Prostate gland (tissue), 2 donors: ENCODE measurements around the gene ZBTB5. TPM values are rescaled to one million over a fixed set of nuclear protein-coding genes. Genes with fewer than 3 reads are reported as not detected.

Experiments used
- DNase-seq: peaks from one replicate; pipeline ENCODE4 v3.0.0-alpha.2; 2019; ENCODE audit warnings: low spot score
- H3K27ac ChIP-seq, 2 donors: fragments of 200-600 bp; sonication (generic); 2 replicates each; pipeline ENCODE4 v1.5.1; 2017 to 2019
- H3K27me3 ChIP-seq: fragments of 200-600 bp; sonication (generic); replicated peaks from 2 replicates; pipeline ENCODE4 v1.5.1; 2019; ENCODE audit not compliant: insufficient read depth
- H3K36me3 ChIP-seq, 2 donors: fragments of 200-600 bp; sonication (generic); 1 replicate in 1 of 2; 2 replicates in 1 of 2; pipeline versions ENCODE4 v1.5.1 to v1.8.1; 2017 to 2019
- H3K4me1 ChIP-seq: fragments of 200-600 bp; sonication (generic); replicated peaks from 2 replicates; pipeline ENCODE4 v1.5.1; 2019
- H3K4me3 ChIP-seq, 2 donors: fragments of 200-600 bp; sonication (generic); 2 replicates each; pipeline ENCODE4 v1.5.1; 2017 to 2019
- H3K9me3 ChIP-seq: fragments of 200-600 bp; sonication (generic); 2 replicates; pipeline ENCODE4 v1.5.1; 2017
- POLR2A ChIP-seq: fragments of 450-650 bp; IDR thresholded peaks from one replicate; pipeline ENCODE4 v1.6.1; 2016; ENCODE audit warnings: antibody characterized with exemption, mild to moderate bottlenecking
- POLR2AphosphoS5 ChIP-seq: sonication (generic); formaldehyde crosslinking; IDR thresholded peaks from one replicate; pipeline ENCODE4 v1.6.1; 2017; ENCODE audit warnings: antibody characterized with exemption
- WGBS: methylation state at CpG from one replicate; pipeline ENCODE4 v1.1.5; 2018; 5-methylcytosine and 5-hydroxymethylcytosine counted together
- intact Hi-C: fragments of 100-400 bp; cut with DNase I; formaldehyde crosslinking; loops from one replicate; pipeline ENCODE4 v1.14.2; 2022
- total RNA-seq, 2 donors: library from RNA; depleted of rRNA; stranded (reverse); fragments of >200 nt; gene quantifications; one replicate each; pipeline ENCODE4 v1.1.0, GENCODE V29; 2016
- TF ChIP-seq, protein P1 (sequence below), 4 experiments: fragments of 200-600 bp in 2 of 4; fragments of 450-650 bp in 2 of 4; sonication (generic) in 2 of 4; IDR thresholded peaks; 1 replicate in 3 of 4; 2 replicates in 1 of 4; pipeline ENCODE4 v1.5.1; 2016 to 2019; ENCODE audit warnings: antibody characterized with exemption in 4 of 4, mild to moderate bottlenecking in 2 of 4, moderate library complexity in 2 of 4

ZBTB5 gene
- total RNA-seq, 2 donors from 2014 or later: 17.8 to 26.6 TPM

DNA sequence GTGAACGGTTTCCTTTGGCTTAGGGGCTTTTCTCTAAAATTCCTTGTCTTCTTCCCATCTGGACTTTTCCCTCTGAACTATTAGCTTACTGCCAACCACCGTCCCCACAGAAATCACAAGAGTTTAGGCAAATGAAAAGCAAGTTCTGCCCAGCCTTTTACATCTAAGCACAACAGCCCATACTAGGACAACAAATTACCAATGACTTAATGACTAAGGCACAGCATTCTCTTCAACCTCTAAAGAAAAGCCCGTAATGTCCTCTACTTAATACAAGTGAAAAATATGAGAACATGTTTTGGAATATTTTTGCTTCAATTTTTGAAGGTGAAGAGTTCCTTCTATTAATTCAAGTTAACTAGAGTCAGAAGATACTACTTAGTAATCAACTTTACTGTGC, 1.2 kb downstream of the ZBTB5 start:
- intact Hi-C loops: loop anchor here (10.0 kb wide), 2 partner anchors 49 to 339 kb away; partner anchors contain the start of gene ZCCHC7
- Histone ChIP-seq H3K4me3 (peak overlapping the region; percentile 74 to 80), H3K9me3 (no peaks in the 10 kb centered on the region), H3K36me3 (no peaks in the 10 kb centered on the region), H3K27me3 (no peaks in the 10 kb centered on the region), H3K4me1 (no peaks in the 10 kb centered on the region), H3K27ac (peak overlapping the region; percentile 97 to 99)
- TF ChIP-seq POLR2A: no peak
- TF ChIP-seq, protein P1, sequence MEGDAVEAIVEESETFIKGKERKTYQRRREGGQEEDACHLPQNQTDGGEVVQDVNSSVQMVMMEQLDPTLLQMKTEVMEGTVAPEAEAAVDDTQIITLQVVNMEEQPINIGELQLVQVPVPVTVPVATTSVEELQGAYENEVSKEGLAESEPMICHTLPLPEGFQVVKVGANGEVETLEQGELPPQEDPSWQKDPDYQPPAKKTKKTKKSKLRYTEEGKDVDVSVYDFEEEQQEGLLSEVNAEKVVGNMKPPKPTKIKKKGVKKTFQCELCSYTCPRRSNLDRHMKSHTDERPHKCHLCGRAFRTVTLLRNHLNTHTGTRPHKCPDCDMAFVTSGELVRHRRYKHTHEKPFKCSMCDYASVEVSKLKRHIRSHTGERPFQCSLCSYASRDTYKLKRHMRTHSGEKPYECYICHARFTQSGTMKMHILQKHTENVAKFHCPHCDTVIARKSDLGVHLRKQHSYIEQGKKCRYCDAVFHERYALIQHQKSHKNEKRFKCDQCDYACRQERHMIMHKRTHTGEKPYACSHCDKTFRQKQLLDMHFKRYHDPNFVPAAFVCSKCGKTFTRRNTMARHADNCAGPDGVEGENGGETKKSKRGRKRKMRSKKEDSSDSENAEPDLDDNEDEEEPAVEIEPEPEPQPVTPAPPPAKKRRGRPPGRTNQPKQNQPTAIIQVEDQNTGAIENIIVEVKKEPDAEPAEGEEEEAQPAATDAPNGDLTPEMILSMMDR (IDR thresholded peaks at IDR 0.05): no peak
- no peak for TF ChIP-seq POLR2AphosphoS5
- DNase-seq: no peak
- WGBS: 26% methylated on average over 3 of the region's 3 CpGs

DNA sequence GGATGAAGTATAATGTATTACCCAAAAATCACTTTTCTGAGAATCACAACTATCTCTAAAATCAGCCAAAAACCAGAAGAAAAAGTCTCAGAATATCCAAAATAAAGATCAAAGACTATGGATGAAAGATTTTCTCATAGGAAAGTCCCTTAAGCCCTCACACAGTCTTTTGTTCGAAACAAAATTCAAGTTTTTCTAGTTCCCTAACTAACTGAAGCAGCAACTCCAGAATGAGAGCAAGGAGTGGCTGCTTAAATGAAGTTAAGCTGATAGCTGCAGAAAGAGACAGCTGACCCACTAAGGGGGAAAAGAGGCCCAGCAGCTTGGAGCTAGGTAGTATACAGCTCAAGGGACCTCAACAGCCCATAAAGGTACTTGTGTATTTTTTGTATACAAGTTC, 8.4 kb downstream of the ZBTB5 start:
- H3K4me1 ChIP-seq: peaks cover 4% of the 10 kb centered on the region
- no peak for DNase-seq
- TF ChIP-seq POLR2AphosphoS5: no peak
- TF ChIP-seq POLR2A: no peak
- TF ChIP-seq, protein P1 (IDR thresholded peaks at IDR 0.05): no peak
- no peaks in the 10 kb centered on the region for H3K27me3 ChIP-seq
- H3K27ac ChIP-seq: no peak overlapping the region
- intact Hi-C loops: no loop called here
- H3K9me3 ChIP-seq: no peaks in the 10 kb centered on the region
- no peak overlapping the region for H3K4me3 ChIP-seq
- WGBS: 40% methylated on average over 1 of the region's 1 CpG
- no peaks in the 10 kb centered on the region for H3K36me3 ChIP-seq

DNA sequence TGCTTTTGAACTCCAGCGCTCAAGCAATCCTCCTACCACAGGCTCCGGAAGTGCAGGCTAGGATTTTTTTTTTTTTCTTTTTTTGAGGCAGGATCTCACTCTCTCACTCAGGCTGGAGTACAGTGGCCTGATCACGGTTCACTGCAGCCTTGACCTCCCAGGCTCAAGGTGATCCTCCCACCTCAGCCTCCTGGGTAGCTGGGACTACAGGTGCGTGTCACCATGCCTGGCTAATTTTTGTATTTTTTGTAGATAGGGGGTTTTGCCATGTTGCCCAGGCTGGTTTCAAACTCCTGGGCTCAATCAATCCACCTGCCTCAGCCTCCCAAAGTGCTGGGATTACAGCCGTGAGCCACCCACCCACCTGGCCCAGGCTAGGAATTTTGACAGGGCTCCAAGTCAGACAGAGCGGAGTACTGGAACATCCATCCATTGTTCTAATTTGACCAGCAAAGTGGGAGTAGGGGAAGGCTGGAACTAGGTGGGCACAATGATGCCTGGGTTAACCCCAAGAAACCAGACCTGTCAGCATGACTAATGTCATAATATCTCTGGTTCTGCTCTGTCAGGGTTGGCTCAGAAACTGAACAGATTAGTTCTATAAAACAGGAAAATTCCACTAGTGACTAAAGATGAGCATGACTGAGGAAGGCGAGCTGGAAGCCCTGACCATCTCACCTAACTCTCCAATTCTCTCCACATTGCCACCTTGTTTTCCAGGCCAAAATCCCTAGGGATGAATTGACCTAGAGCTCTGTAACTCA, 9.2 kb downstream of the ZBTB5 start:
- no peaks in the 10 kb centered on the region for H3K27me3 ChIP-seq
- peaks cover 4% of the 10 kb centered on the region for H3K4me1 ChIP-seq
- WGBS: 69% methylated on average over 7 of the region's 7 CpGs
- intact Hi-C loops: no loop called here
- H3K27ac ChIP-seq: no peak overlapping the region
- no peak for DNase-seq
- no peaks in the 10 kb centered on the region for H3K9me3 ChIP-seq
- no peaks in the 10 kb centered on the region for H3K36me3 ChIP-seq
- TF ChIP-seq, protein P1 (IDR thresholded peaks at IDR 0.05): no peak
- TF ChIP-seq POLR2A (no peak), POLR2AphosphoS5 (no peak)
- H3K4me3 ChIP-seq: no peak overlapping the region

DNA sequence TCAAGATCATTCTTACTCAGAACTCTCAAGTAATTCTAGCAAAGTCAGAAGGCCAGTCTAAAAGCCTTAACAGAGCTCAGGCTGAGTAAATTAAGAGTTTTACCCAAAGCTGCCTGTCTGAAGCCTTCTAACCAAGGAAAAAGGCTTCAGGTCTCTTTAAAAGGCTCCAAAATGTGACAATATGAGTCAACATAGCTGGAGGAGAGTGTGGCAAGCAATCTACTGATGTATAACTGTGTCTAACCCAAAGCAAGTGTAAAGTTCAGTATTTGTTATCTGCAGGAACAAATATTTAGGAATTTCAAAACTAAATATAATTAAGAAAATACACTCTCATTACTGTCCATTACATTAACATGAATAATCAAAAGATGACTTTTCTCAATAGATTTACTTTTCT, 11.0 kb downstream of the ZBTB5 start:
- Histone ChIP-seq H3K4me3 (no peak overlapping the region), H3K9me3 (no peaks in the 10 kb centered on the region), H3K27me3 (no peaks in the 10 kb centered on the region), H3K36me3 (no peaks in the 10 kb centered on the region), H3K27ac (peak overlapping the region in 1 of 2 donors; percentile 30), H3K4me1 (peaks cover 4% of the 10 kb centered on the region)
- intact Hi-C loops: no loop called here
- no peak for DNase-seq
- no peak for TF ChIP-seq POLR2A
- TF ChIP-seq POLR2AphosphoS5: no peak
- TF ChIP-seq, protein P1 (IDR thresholded peaks at IDR 0.05): no peak

DNA sequence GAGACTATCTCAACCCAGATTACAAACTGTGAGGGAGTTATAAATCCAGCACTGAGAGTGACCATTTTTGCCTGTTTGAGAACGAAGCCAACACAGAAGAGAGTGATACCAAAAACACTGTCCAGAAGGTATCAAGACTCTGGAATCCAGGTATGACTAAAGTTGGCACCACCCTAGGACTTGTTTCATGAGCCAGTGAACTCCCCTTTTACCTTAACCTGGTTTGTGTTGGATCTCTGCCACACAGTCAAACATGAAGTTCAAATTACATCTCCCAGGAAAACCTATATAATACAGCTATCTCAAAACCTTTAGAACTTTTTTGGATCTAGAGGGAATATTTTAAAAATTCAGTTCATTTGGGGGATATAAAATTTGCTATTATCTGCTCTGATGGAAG, 11.4 kb downstream of the ZBTB5 start:
- Histone ChIP-seq H3K27me3 (no peaks in the 10 kb centered on the region), H3K4me3 (no peak overlapping the region), H3K36me3 (no peaks in the 10 kb centered on the region), H3K9me3 (no peaks in the 10 kb centered on the region), H3K4me1 (peaks cover 4% of the 10 kb centered on the region), H3K27ac (peak overlapping the region in 1 of 2 donors; percentile 30)
- 54% methylated on average over 1 of the region's 1 CpG for WGBS
- TF ChIP-seq POLR2A: no peak
- TF ChIP-seq POLR2AphosphoS5: no peak
- DNase-seq: peak; percentile 19
- intact Hi-C loops: no loop called here
